GM20000 (cell line): Measurements from ENCODE around the gene PSMA3.

Source experiments
- DNase-seq: peaks from one replicate; pipeline ENCODE4 v3.0.0; 2012; ENCODE audit warnings: low spot score
- CTCF ChIP-seq: IDR thresholded peaks from 2 replicates; pipeline ENCODE4 v1.5.1; 2012; ENCODE audit warnings: mild to moderate bottlenecking, control low read depth; ENCODE audit errors: extremely low read depth, missing control alignments

The PSMA3 gene

GRCh38 chr14:58305730-58306129, 61.1 kb downstream of the PSMA3 start:
- DNase-seq: no peak
- no peak for TF ChIP-seq CTCF

- no peak for TF ChIP-seq CTCF
- no peak for DNase-seq
These were observed 63.1 kb downstream of the PSMA3 start for GRCh38 chr14:58307597-58308316.

- no peak for DNase-seq
- TF ChIP-seq CTCF: no peak
These were observed 64.4 kb downstream of the PSMA3 start for GRCh38 chr14:58309086-58309485.

GRCh38 chr14:58313699-58314098, 69.1 kb downstream of the PSMA3 start:
- no peak for DNase-seq
- TF ChIP-seq CTCF: no peak

GRCh38 chr14:58315606-58316005, 71.0 kb downstream of the PSMA3 start:
- no peak for DNase-seq
- TF ChIP-seq CTCF: no peak
